ENCODE data around the gene RALGPS2. TPM values are rescaled to one million over a fixed set of nuclear protein-coding genes. Genes with fewer than 3 reads are reported as not detected.

RALGPS2 gene
- total and polyA plus RNA-seq, 2 experiments from 2014 or later = 8.1 to 31.2 TPM

- H3K9me2 ChIP-seq (ENCODE audit: insufficient read depth) = no peaks in the 10 kb centered on the region
- no peak for TF ChIP-seq CREB1 (CRISPR knock-in tag; IDR thresholded peaks at IDR 0.05; ENCODE audit: low read depth)
- no peak overlapping the region for H3K27ac ChIP-seq (ENCODE audit: low read depth)
- no peaks in the 10 kb centered on the region for H3K4me1 ChIP-seq (ENCODE audit: insufficient read depth)
- H3K36me3 ChIP-seq (ENCODE audit: insufficient read depth) = no peaks in the 10 kb centered on the region
- DNase-seq (ENCODE audit: low spot score) = no peak
- no peak overlapping the region for H3K27ac Mint-ChIP-seq
- peaks cover 26% of the 10 kb centered on the region for H3K36me3 Mint-ChIP-seq (ENCODE audit: low read depth)
- H3K9me3 Mint-ChIP-seq = peaks cover 16% of the 10 kb centered on the region
- H3K4me3 ChIP-seq = no peak overlapping the region
- H4K20me1 ChIP-seq (replicated peaks; ENCODE audit: insufficient read depth) = 0 out of 2 replicates have a peak, but pooled peaks cover 6% of the 10 kb centered on the region
- H3K27me3 ChIP-seq (ENCODE audit: insufficient read depth) = no peaks in the 10 kb centered on the region
- no peak for ATAC-seq
- H3K79me2 ChIP-seq (replicated peaks; ENCODE audit: insufficient read depth) = peaks cover 28% of the 10 kb centered on the region
- no peak overlapping the region for H2AFZ ChIP-seq
- H3K27me3 Mint-ChIP-seq (ENCODE audit: insufficient read depth, low read depth, poor library complexity) = peaks cover 2% of the 10 kb centered on the region
- peaks cover 4% of the 10 kb centered on the region for H3K4me1 Mint-ChIP-seq
- H3F3A ChIP-seq (replicated peaks; ENCODE audit: low read depth) = no peaks in the 10 kb centered on the region
- H3K4me2 ChIP-seq = no peak overlapping the region
- H3K4me3 Mint-ChIP-seq = no peak overlapping the region
Observed at GRCh38 chr1:178772952-178773351, 47.9 kb downstream of the RALGPS2 start.

GRCh38 chr1:178774263-178774662, 49.2 kb downstream of the RALGPS2 start:
- no peak overlapping the region for H3K27ac Mint-ChIP-seq
- no peaks in the 10 kb centered on the region for H3F3A ChIP-seq (replicated peaks; ENCODE audit: low read depth)
- no peak overlapping the region for H2AFZ ChIP-seq
- H3K79me2 ChIP-seq (replicated peaks; ENCODE audit: insufficient read depth) = peaks cover 19% of the 10 kb centered on the region
- H3K27me3 ChIP-seq (ENCODE audit: insufficient read depth) = no peaks in the 10 kb centered on the region
- H3K36me3 ChIP-seq (ENCODE audit: insufficient read depth) = no peaks in the 10 kb centered on the region
- peaks cover 20% of the 10 kb centered on the region for H3K36me3 Mint-ChIP-seq (ENCODE audit: low read depth)
- H3K9me3 Mint-ChIP-seq = peaks cover 6% of the 10 kb centered on the region
- no peak overlapping the region for H3K4me3 Mint-ChIP-seq
- H3K4me1 ChIP-seq (ENCODE audit: insufficient read depth) = no peaks in the 10 kb centered on the region
- TF ChIP-seq ETS1 (IDR thresholded peaks at IDR 0.05) (no peak), EZH2phosphoT487 (IDR thresholded peaks at IDR 0.05; ENCODE audit: unreplicated experiment) (no peak), EZH2 (IDR thresholded peaks at IDR 0.05; ENCODE audit: low read depth, unreplicated experiment) (no peak), CTCF (conservative IDR thresholded peaks at IDR 0.05; ENCODE audit: low read depth in 2 of 2) (peak in 1 of 2 experiments; percentile 57; a peak in 3 of 4 replicates)
- 0 out of 2 replicates have a peak, but pooled peaks cover 6% of the 10 kb centered on the region for H4K20me1 ChIP-seq (replicated peaks; ENCODE audit: insufficient read depth)
- peaks cover 2% of the 10 kb centered on the region for H3K27me3 Mint-ChIP-seq (ENCODE audit: insufficient read depth, low read depth, poor library complexity)
- H3K27ac ChIP-seq (ENCODE audit: low read depth) = no peak overlapping the region
- H3K9me2 ChIP-seq (ENCODE audit: insufficient read depth) = no peaks in the 10 kb centered on the region
- ATAC-seq (no peak), DNase-seq (ENCODE audit: low spot score) (peak; percentile 20)
- H3K4me3 ChIP-seq = no peak overlapping the region
- no peak overlapping the region for H3K4me2 ChIP-seq
- no peaks in the 10 kb centered on the region for H3K4me1 Mint-ChIP-seq

- Histone ChIP-seq H3K79me2 (replicated peaks; ENCODE audit: insufficient read depth) (peaks cover 13% of the 10 kb centered on the region), H3K27me3 (ENCODE audit: insufficient read depth) (no peaks in the 10 kb centered on the region), H2AFZ (no peak overlapping the region), H3K27ac (ENCODE audit: low read depth) (no peak overlapping the region), H3K4me2 (no peak overlapping the region), H4K20me1 (replicated peaks; ENCODE audit: insufficient read depth) (0 out of 2 replicates have a peak, but pooled peaks cover 6% of the 10 kb centered on the region), H3K9me2 (ENCODE audit: insufficient read depth) (no peaks in the 10 kb centered on the region), H3K36me3 (ENCODE audit: insufficient read depth) (no peaks in the 10 kb centered on the region; the same call in 1 of the 2 replicates), H3F3A (replicated peaks; ENCODE audit: low read depth) (no peaks in the 10 kb centered on the region), H3K4me3 (no peak overlapping the region), H3K4me1 (ENCODE audit: insufficient read depth) (no peaks in the 10 kb centered on the region)
- ATAC-seq (no peak), DNase-seq (ENCODE audit: low spot score) (no peak)
- Mint-ChIP-seq H3K27me3 (ENCODE audit: insufficient read depth, low read depth, poor library complexity) (no peaks in the 10 kb centered on the region), H3K27ac (no peak overlapping the region), H3K9me3 (no peaks in the 10 kb centered on the region; the same call in 1 of the 3 replicates), H3K4me3 (no peak overlapping the region), H3K36me3 (ENCODE audit: low read depth) (peaks cover 24% of the 10 kb centered on the region), H3K4me1 (no peaks in the 10 kb centered on the region)
- TF ChIP-seq STAT1 (IDR thresholded peaks at IDR 0.05; ENCODE audit: unreplicated experiment) = no peak
- TF ChIP-seq REST (IDR thresholded peaks at IDR 0.05; ENCODE audit: unreplicated experiment) = no peak
- no peak for TF ChIP-seq ZNF114 (CRISPR knock-in tag; IDR thresholded peaks at IDR 0.05)
- no peak for TF ChIP-seq EZH2 (IDR thresholded peaks at IDR 0.05; ENCODE audit: low read depth, unreplicated experiment)
- no peak for TF ChIP-seq NANOG (IDR thresholded peaks at IDR 0.05; ENCODE audit: borderline replicate concordance)
Observed at GRCh38 chr1:178776553-178776952, 51.5 kb downstream of the RALGPS2 start.

Data from GM23338 (cell line).